Fibroblast of the aortic adventitia (primary cell): ENCODE data around the gene DDO. TPM values are rescaled to one million over a fixed set of nuclear protein-coding genes. Genes with fewer than 3 reads are reported as not detected.

Experiments used
- DNase-seq: peaks from one replicate; pipeline ENCODE4 v3.0.0-alpha.2; 2010; ENCODE audit warnings: low read depth
- H3K4me3 ChIP-seq: 2 replicates; pipeline ENCODE4 v1.5.1; 2011; ENCODE audit warnings: low read depth, mild to moderate bottlenecking, control low read depth, low read length, moderate library complexity
- CTCF ChIP-seq: IDR thresholded peaks from 2 replicates; pipeline ENCODE4 v1.5.1; 2011; ENCODE audit warnings: mild to moderate bottlenecking, low read length, control low read depth, inconsistent platforms; ENCODE audit not compliant: insufficient read depth
- total RNA-seq: library from RNA; depleted of rRNA; stranded (reverse); fragments of >200 nt; gene quantifications from 2 replicates; pipeline ENCODE4 v1.2.3, GENCODE V29; 2012; ENCODE audit warnings: low replicate concordance

Gene DDO
- total RNA-seq, 1 donor: 1.3 TPM

DNA sequence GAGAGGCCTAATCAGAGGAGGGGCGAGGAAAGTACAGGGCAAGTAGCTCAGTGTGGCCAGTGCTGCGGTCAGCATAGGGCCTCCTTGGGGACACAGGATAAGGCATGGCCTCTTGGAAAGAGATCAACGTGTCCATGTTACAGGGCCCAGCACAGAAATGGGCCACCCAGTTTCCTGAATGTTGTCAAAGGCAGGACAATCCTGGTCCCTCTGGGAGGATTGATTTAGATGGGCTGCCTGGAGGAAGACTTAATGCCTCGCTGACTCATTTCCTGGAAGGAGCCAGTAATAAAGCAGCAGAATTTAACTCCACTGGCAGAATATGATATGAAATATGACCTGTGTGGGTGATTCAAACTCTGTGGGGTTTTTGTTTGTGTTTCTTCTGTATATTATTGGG, 16.6 kb downstream of the DDO start:
- TF ChIP-seq CTCF: no peak
- DNase-seq: no peak
- no peak overlapping the region for H3K4me3 ChIP-seq

GRCh38 chr6:110395221-110395620, 20.2 kb downstream of the DDO start:
- no peak overlapping the region for H3K4me3 ChIP-seq
- peak; percentile 62 for DNase-seq
- no peak for TF ChIP-seq CTCF

DNA sequence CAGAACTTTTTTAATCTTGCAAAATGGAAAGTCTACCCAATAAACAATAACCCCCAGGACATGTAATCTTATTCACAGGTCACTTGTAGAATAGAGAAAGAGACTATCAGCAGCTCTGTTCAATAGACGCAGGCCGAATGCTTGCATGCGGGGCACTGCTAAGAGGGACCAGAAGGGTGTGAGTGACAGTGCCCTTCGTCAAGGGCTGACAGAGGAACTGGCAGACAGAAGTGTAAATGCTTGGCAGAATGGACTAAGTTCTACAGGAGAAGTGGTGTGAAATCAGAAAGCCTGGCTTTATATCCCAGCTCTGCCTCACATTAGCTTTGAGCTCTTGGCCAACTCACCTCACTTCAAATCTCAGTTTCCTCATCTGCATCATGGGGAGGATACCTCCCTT, 21.0 kb downstream of the DDO start:
- no peak for TF ChIP-seq CTCF
- no peak for DNase-seq
- H3K4me3 ChIP-seq: no peak overlapping the region

DNA sequence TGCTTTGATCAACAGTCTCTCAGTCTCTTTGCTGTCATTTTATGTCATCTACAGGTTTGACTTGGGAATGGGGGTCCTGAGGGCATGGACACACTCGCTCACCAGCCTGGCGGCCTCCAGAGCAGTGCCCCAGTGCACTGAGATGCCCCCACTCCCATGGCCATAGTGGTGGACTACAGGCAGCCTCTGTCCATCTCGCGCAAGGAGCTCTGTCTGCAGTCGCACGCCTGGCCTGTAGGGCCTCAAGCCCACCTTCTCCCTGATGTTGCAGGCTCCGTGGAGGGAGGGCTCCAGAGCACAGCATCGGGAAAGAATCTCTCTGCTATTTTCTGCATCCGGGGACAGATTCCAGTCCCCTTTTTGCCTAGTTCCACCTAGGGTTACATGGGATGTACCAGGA, 22.6 kb downstream of the DDO start:
- no peak for DNase-seq
- no peak overlapping the region for H3K4me3 ChIP-seq
- no peak for TF ChIP-seq CTCF

GRCh38 chr6:110390404-110390803, 25.0 kb downstream of the DDO start:
- DNase-seq: no peak
- no peak overlapping the region for H3K4me3 ChIP-seq
- TF ChIP-seq CTCF: no peak

DNA sequence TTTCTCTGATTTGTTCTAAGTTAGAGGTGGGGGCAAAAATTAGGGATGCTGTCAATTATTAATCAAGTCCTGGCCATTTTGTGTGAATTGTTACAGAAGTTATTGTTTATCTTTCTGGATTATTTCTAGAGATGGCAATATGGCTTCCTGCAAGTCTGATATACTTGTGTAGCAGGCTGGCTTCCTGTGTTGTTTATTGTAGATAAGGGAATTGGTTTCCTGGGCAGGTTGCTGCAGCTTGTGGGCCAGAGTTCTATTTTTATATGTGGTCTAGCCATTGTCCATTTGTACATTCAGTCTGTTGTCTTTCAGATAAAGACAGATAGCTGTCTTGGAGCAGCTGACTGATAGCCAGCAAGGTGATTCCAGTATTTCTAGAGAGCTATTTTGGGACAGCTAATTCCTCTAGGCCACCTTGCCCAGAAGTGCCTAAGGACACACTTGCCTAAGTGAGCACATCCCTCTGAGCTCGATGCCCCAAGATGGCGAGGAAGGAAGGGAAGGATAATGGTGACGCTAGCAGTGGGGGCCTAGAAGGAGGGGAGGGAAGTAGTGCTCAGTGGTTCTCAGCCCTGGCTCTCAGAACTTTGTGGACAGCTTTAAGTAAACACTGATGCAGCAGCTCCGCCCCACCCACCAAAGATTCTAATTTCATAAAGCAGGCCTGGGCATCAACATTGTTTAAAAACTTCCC, 25.5 kb downstream of the DDO start:
- no peak overlapping the region for H3K4me3 ChIP-seq
- no peak for TF ChIP-seq CTCF
- DNase-seq: no peak

GRCh38 chr6:110387986-110388385, 27.4 kb downstream of the DDO start:
- TF ChIP-seq CTCF: no peak
- no peak overlapping the region for H3K4me3 ChIP-seq
- DNase-seq: no peak
